GM19238 (cell line): Measurements from ENCODE around the gene COMMD3.

Experiments
- DNase-seq: peaks from one replicate; pipeline ENCODE4 v3.0.0; 2011; ENCODE audit warnings: low spot score; ENCODE audit not compliant: insufficient read length

COMMD3 gene

GRCh38 chr10:22319980-22320558 lies 3.9 kb downstream of the COMMD3 start:
- no peak for DNase-seq

DNA sequence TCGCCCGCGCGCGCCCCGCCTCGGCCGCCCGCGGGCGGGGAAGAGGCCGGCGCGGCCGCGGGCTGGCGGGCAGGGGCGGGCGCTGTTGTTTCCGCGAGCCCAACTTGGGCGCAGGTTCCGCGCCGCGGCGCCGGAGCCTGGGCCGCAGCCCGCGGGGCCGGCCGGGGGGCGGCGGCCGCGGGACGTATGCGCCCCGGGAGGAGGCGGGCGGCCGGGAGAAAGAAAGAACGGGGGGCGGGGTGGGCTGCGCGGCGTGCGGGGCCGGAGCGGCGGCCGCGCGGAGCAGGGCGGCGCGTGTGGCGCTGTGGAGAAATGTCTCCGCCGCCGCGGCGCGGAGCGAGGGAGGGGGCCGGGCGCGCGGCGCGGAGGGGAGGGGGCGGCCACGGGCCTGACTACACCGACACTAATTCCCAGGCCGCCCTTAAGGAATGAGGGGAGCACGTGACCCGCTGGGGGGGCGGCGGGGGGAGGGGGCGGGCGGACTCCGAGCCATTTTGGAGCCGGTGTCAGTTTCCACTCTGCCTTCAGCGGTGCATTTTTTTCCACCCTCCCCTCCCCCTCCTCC lies 4.5 kb downstream of the COMMD3 start, which contains the start of gene BMI1:
Gene BMI1, plus strand, starts transcription at position 509 of the 565 bp plus-strand sequence. CDS start 5,351 bp downstream, outside the sequence.
- DNase-seq = peak; percentile 62

DNA sequence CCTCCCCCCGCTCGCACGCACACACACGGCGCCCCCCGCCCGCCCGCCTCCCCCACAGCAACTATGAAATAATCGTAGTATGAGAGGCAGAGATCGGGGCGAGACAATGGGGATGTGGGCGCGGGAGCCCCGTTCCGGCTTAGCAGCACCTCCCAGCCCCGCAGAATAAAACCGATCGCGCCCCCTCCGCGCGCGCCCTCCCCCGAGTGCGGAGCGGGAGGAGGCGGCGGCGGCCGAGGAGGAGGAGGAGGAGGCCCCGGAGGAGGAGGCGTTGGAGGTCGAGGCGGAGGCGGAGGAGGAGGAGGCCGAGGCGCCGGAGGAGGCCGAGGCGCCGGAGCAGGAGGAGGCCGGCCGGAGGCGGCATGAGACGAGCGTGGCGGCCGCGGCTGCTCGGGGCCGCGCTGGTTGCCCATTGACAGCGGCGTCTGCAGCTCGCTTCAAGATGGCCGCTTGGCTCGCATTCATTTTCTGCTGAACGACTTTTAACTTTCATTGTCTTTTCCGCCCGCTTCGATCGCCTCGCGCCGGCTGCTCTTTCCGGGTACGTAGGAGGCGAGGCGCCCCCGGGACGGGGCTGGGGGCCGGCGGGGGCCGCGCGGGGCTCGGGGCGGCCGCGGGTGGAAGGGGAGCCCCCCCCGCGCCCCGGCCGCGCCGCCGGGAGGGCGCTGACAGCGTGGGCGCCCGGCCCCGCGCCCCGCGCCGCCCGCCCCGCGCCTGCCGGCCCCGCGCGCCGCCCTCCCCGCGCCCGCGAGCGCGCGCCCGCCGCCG lies 5.2 kb downstream of the COMMD3 start:
- no peak for DNase-seq

GRCh38 chr10:22321924-22322640 lies 5.9 kb downstream of the COMMD3 start:
- no peak for DNase-seq

DNA sequence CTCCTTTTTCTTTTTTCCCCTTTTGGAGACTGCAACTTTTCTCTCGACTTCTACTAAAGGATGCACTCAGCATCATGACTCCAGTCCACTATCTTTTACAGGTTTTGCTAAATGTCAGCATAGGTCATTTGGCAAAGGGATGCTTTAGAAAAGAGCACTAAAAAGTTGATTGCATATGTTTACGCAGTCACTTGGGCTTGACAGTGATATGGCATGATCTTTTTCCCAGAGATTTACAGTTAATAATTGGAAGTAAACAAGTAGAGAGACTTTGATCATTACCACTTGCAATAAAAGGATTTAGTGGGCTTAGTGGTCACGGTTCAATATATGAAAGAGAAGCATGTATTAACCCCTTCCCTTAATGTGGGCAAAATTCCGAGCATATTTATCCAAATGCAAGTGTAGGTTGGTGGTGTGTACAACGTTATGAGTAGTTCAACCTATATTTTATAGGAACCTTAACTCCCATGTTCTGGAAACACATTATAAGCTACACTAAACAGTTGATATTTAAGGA lies 6.5 kb downstream of the COMMD3 start:
- no peak for DNase-seq

GRCh38 chr10:22323538-22324305 lies 7.5 kb downstream of the COMMD3 start:
- no peak for DNase-seq

- DNase-seq = no peak
These were observed 8.2 kb downstream of the COMMD3 start for GRCh38 chr10:22324413-22324812.

GRCh38 chr10:22324893-22325271 lies 8.7 kb downstream of the COMMD3 start:
- no peak for DNase-seq

GRCh38 chr10:22325272-22326144 lies 9.3 kb downstream of the COMMD3 start:
- peak; percentile 70 for DNase-seq

- DNase-seq = no peak
These were observed 10.0 kb downstream of the COMMD3 start for GRCh38 chr10:22326145-22326702.

GRCh38 chr10:22329150-22329549 lies 13.0 kb downstream of the COMMD3 start:
- DNase-seq = no peak

GRCh38 chr10:22332116-22332692 lies 16.0 kb downstream of the COMMD3 start:
- DNase-seq = no peak

- DNase-seq = no peak
These were observed 17.2 kb downstream of the COMMD3 start for GRCh38 chr10:22333167-22333974.

DNA sequence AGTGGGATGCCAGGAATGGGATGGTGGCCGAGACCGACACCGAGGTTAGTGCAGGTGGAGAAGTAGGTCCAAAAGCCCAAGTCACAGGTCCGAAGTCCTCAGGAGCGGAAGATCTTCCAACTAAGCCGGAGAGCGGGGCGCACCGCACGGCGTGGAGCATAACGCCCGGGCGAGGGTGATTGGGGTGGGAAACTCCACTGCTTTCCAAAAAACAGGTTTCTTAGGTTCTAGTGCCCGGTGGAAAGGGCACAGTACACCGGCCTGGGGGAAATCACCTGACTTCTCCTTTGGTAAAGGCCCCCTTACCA lies 17.7 kb downstream of the COMMD3 start:
- no peak for DNase-seq

DNA sequence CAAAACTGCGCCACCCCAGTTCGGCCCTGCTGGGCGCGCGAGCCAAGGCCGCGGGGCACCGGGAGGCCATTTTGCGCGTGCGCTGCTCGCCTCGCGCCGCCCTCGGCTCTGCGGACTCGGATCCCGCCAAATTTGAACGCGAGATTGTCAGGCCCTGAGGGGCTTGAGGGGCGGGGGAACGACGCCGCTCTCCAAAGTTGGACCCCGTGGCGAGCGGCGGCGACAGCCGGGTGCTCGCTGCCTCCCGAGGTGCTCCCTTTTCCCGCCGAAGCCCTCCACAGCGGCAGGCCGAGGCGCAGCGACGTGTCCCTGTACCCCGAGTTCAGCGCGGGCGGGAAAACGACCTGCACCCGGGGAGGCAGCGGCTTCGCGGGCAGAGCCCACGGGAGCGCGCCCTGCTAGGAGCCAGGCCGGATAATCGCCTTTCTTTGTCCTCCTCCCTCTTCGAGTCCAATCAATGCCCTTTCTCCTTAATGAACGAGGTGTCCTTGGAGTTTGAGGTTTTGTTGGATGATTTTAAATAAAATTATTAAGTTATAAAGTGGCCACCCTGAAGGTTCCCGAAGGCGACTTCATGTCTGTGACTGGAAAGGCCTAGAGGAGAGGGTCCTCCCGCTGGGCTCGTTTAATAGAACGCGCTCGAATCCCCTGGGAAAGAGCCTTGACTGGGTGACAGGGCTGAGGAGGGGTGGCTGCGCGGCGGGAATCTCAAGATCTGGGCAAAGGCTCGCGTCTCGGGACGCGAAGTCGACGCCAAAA lies 18.4 kb downstream of the COMMD3 start:
- no peak for DNase-seq

GRCh38 chr10:22335173-22335933 lies 19.2 kb downstream of the COMMD3 start:
- peak; percentile 65 for DNase-seq

GRCh38 chr10:22338185-22338900 lies 22.2 kb downstream of the COMMD3 start:
- DNase-seq = no peak
